Upper lobe of left lung (tissue), 4 donors: ENCODE results near the gene MFSD2A.

Source experiments
- POLR2AphosphoS5 ChIP-seq, 2 donors: sonication (generic); formaldehyde crosslinking; IDR thresholded peaks; one replicate each; pipeline ENCODE4 v1.5.1; 2017; ENCODE audit warnings: antibody characterized with exemption in 2 of 2
- TF ChIP-seq, protein P1 (sequence below), 6 experiments: fragments of 450-650 bp in 4 of 6; fragments of 200-600 bp in 2 of 6; sonication (generic) in 2 of 6; IDR thresholded peaks; one replicate each; pipeline ENCODE4 v1.5.1; 2016 to 2019; ENCODE audit warnings: antibody characterized with exemption in 6 of 6

DNA sequence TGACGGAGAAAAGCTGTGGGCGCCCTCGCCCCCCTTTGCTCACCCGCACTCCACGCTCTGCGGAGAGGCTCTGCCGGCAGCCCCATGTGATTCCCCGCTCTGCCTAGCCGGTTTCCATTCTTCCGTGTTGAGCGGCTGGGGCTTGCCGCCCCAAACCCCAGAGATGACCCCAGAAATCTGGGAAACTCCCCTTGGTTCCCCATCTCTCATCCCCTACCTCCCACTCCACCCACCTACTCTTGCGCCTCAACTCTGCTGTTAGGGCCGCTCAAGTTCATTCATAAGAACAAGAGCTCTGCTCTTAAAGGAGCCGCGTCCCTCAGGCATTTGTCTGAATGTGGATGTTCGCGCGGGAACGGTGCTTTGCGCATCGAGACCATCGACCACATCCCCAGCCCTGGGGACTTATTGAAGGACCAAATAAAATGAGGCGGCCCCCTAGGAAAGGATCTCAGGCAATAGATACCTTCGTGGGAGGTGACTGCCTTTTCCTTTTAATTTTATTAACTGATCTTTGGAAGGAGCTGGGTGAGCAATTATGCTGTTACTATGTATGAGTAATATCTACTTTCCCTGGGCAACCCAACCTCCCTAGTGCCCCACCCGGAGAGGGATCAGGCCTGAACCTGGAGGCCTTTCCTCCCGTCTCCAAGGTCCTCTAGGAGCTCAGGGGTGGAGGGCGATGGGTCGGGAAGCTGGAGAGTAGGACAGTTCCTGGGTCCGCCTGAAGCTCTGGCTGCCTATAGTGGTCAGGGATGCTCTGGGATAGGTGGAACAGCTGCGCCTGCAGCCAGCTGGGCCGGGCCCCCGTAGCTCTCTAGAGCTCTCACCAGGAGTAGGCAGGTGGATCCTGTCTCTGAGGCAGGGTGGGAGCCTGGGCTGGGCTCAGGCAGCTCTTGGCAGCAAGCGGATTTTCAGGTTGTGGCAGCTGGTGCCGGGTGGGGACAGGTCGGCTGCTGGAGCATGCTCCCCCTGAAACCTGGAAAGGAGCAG lies 898 bp downstream of the MFSD2A start:
- TF ChIP-seq, protein P1, sequence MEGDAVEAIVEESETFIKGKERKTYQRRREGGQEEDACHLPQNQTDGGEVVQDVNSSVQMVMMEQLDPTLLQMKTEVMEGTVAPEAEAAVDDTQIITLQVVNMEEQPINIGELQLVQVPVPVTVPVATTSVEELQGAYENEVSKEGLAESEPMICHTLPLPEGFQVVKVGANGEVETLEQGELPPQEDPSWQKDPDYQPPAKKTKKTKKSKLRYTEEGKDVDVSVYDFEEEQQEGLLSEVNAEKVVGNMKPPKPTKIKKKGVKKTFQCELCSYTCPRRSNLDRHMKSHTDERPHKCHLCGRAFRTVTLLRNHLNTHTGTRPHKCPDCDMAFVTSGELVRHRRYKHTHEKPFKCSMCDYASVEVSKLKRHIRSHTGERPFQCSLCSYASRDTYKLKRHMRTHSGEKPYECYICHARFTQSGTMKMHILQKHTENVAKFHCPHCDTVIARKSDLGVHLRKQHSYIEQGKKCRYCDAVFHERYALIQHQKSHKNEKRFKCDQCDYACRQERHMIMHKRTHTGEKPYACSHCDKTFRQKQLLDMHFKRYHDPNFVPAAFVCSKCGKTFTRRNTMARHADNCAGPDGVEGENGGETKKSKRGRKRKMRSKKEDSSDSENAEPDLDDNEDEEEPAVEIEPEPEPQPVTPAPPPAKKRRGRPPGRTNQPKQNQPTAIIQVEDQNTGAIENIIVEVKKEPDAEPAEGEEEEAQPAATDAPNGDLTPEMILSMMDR (IDR thresholded peaks at IDR 0.05) = no peak
- no peak for TF ChIP-seq POLR2AphosphoS5 (IDR thresholded peaks at IDR 0.05)
